SW480 (cell line): Measurements from ENCODE around the gene COLQ.

Experiments
- DNase-seq: peaks from one replicate; pipeline ENCODE4 v3.0.0-alpha.2; 2016; ENCODE audit warnings: low spot score

Gene COLQ

DNA sequence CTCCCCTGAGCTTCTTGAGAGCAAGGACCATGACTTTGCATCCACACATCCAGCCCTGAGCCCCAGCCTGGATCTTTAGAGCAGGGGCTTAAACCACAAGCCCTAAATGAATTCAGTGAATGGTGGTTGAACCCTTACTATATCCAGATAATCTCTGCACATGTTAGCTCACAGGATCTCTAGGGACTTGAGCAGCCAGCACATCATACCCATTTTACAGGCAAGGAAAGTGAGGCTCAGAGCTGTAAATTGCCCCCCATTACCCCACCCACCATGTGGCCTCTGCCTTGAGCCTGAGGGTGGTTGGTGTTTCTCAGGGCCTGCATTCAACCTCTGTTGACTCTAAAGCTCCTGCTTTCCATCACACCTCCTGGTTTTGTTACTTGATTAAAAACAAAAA lies 66.5 kb downstream of the COLQ start:
- DNase-seq: no peak

DNA sequence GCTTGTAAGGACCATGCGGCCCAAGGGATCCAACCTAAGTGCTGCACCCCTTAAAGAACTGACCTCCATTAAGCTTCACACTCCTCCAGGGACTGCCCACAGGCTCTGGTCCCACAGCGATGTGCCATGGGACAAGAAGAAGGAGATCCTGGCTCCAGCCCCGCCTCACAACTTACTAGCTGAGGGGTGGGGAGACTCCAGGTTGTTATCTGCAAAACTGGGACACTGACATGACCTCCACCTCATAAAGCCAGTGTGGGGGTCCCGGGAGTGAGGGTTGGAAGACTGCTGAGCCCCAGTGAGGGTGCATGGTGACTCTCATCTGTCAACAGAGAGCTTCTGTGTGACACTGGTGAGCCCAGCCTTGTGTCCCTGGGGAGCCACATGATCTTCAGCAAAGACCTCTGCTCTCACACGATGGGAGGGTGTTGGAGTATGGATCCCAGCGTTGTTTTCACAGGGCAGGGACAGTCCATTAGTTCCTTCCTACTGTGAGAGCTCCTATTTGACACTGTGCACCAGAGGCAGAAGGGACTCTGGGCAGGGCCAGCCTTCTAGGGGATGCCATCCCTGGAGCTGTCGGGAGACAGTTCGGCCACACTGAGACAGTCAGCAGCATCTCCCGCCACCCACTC lies 67.4 kb downstream of the COLQ start:
- DNase-seq: no peak

DNA sequence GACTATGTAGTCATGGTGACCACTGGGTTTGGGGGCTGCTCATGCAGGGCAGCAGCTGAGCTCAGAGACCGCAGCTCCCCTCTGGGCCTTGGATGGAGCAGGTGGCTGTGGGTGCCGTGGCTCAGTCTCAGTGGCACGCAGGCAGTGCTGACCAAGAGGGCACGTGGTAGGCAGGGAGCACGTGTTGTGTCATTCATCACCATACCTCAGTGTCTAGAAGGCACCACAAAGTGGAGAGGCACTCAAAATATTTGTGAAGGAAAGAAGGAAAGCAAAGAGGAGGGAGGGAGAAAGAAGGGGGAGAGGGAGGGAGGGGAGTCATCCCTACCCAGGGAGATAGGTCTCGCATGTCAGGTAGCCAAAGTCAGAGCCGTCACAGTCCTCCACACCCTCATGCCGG lies 68.0 kb downstream of the COLQ start:
- no peak for DNase-seq

DNA sequence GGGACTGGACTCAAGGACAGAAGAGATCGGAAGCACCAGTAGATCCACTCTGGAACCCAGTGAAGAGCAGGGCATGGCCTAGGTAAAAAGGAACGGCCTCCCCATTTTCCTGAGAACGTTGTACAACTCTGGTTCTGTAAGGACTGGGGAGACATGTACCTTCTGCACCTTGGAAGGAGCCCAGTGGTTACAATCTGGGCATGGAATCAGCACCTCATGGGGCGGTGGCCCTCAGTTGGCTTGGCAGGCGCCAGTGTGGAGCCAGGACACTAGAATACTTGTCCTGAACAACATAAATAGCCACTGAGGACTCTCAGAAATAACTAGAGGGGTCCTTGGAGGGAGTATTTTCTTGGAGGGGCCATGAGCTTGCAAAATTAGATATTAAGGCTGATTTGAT lies 68.5 kb downstream of the COLQ start:
- DNase-seq: no peak

DNA sequence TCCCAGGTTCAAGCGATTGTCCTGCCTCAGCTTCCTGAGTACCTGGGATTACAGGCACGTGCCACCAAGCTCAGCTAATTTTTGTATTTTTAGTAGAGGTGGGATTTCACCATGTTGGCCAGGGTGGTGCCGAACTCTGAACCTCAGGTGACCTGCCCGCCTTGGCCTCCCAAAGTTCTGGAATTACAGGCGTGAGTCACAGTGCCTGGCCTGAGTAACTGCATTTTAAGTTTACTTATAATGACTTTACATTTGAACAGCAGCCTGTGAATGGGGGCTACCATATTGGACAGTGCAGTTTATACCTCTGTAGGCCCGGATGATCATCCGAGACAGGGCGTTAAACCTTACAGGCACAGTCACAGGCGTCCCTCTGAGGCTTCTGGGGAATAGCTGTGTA lies 69.3 kb downstream of the COLQ start:
- no peak for DNase-seq

DNA sequence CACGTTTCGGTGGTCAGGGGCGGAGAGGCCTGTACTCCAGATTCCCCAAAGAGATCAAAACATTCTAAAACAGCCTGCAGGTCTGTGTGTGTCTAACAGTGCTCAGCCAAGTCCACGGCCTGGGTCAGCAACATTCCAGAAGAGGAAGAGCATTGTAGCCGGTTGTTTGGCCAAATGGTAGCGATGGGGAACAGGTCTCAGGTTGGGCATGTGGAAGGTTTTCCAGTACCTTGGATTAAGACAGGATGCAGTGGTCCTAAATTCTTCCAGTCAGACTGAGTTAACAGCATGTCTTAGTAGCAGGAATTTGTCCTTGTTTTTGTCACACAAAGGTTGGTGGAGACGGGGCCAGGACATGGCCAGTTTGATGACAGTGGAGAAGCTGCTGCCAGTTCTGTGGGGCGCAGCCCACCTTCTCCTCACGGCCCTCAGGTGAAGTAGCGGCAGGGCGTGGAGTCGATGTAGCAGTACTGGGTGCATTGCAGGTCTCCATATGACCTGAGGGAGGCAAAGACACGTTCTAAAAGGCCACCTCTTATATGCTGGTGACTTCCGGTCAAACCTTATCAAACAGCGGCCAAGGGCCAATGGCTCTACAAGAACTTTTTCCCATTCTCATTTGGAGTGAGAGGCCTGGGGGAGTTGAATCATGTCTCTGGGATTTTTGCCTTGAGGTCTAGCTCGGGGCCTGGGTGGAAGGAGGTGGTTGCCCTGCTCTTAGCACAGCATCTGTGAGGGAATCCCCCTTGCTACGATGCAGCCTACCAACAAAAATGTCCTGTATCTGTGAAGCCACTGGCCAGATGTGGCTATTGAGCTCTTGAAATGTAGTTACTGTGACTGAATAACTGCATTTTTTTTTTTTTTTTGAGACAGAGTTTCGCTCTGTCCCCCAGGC lies 70.0 kb downstream of the COLQ start:
- no peak for DNase-seq

DNA sequence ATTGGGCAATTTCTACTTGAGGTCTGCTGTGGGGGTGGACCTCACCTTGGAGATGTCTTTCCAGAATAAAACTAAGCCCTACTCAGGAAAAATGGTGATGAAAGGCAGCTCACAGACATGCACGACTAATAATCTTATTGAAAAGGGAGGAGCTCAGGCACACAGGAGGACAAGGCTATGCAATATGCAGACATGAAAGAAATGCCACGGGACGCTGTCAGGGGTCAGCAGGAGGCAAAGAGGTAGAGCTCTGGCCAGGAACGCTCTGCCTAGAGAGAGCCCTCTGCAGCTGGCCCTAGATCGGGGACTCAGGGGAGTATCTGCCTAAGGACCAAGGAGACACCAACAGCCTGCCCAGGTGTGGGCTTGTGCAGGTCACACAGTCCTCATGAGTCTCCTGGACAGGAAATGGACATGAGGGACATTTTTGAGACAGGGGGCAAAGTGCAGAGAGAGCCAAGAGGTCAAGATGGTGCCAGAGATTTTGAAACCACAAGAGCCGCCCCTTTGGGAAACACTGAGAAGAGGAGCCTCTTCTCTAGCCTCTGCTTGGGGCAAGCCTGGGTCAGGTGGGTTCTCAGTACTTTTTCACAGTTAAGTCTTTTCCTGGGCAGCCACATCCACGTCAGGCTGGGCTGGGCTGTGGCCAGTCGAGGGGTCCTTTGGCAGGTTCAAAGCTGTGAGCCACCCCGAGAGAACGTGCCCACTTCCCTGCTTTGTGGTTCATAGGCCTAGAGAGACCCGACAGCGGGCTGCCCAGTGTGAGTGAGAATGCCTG lies 70.9 kb downstream of the COLQ start:
- no peak for DNase-seq

DNA sequence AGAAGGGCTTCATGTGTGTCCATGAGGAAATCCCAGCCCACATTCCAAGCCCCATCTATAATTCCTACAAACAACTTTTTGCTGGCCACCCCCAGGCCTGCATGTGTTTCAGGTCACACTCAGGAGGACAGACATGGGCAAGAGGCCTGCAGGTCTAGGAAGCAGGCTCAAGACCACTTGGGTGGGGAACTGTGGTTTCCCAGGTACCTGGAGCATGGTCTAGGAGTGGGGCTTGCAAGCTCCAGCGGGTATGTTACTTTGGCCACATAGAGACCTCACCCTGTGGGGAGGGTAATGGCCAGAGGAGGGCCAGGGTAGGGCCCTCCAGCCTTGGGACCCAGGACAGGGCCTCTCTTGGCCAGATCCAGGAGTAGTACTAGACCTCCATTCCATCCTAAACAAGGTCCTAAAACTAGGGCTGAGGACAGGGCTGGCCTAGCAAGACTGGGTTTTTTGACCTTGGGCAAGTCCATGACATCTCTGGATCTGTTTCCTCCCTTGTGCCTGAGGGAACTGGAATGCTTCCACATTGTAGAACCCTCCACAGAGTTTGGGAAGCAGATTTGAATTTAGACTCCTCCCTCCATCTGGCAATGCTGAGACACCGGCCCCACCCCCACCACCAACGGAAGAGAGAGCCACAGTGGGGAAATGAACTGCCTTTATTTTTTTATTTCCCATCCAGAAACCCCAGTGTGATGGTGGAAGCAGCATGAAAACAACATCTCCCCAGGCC lies 71.8 kb downstream of the COLQ start:
- DNase-seq: no peak

DNA sequence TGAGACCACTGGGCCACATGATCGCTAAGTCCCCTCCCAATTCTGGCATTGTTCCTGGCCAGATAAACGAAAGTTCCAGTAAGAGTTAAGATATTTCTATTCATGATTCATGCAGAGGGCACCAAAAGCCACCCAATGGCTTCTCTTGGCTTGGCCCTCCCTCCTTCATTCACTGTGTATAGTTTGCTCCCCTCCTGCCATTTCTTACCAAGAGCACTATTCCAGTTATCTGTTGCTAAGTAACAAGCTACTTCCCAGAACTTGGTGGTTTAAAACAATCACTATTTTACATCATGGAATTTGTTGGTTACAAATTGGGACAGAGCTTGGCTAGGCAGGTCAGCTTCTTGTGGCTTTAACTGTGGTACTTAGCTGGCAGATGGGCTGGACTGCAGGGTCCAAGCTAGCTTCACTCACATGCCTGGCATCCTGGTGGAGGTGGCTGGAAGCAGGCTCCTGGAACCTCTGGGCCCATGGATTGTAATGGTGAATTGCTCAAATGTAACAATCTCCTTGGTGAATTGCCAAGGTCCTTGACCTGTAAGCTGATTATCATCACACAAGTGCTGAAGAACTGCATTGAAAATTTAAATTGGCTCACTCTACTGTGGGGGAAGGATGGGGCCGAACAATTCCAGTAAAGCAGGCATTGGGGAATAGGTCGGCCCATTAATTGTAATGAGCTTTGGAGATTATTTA lies 77.5 kb downstream of the COLQ start:
- DNase-seq: no peak

DNA sequence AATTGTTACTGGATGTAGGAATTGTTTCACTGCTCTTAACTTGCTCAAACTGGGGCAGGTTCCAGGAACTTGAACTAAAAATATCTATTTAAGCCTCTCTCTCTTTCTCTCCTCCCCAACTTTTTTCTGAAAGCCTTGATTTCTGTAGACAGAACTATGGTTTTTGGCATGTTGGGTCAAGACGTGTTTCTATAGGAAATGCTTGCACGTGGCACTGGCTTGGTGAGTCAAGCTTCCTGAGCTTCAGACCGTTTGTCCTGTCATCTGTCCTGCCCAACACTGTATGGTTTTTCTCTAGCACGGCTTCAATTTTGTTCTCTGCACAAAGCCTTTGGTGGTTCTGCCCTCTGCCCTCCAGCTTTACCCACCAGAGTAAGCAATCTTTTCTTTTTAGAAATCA lies 80.6 kb downstream of the COLQ start:
- DNase-seq: no peak

DNA sequence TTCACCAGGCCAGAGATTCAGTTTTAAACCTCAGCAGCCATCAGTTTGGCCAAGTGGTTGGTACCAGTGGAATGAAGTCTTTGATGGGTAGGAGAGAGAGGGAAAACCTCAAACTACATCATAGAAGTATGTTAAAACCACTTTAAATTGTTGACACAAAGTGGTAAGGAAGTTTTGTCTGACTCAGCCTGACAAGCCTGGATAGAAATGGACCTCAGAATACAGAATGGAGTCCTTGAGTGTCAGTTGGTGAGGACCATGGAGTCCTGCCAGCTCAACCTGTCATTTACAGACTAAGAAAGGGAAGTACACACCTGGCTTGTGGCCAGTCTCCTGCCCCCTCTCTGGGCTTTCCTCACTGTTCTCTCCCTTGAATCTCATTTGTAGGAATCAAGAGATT lies 82.0 kb downstream of the COLQ start:
- DNase-seq: no peak

DNA sequence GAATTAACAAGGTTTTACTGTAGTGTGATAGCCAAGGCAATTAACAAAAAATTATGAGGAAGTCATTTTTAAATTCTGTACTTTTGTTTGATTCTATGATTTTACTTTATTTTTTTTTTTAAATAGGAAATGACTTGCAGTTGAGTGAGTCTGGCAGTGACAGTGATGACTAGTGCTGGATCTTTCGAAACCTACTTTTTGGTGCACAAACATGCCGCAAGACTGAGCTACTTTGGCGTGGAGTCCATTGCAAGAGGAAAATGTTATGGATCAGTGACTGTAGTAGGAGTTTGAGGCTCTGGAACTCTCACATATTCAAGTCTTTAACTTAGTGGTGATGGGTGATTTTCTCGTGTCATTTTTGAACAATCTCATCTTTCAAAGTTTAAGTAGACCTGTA lies 82.5 kb downstream of the COLQ start:
- no peak for DNase-seq

DNA sequence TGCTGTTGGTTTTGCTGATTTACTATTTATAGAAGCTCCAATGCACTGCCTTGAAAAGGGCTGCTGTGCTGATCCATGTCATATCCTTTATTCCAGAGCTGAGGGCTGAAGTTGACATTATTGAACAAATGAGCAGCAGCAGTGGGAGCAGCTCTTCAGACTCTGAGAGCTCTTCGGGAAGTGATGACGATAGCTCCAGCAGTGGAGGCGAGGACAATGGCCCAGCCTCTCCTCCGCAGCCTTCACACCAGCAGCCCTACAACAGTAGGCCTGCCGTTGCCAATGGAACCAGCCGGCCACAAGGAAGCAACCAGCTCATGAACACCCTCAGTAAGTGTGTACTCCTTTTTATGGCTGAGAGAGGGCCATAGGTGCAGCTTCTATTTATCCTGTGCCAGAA lies 85.3 kb downstream of the COLQ start:
- DNase-seq: no peak

DNA sequence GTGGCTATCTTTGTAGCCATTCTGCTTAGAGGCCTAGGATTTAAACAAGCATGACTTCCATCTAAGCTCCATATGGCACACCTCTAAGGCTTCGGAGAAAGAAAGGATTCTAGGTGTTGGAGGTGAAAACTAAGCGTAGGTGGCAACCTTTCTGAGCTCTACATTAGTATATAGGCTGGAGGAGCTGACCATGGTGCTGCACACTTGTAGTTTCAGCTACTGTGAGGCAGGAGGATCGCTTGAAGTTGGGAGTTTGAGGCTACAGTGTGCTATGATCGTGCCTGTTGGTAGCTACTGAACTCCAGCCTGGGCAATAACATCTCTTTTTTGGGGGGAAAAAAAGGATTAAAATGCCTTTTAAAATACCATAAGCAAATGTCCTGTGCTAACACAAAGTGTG lies 86.8 kb downstream of the COLQ start:
- DNase-seq: no peak

DNA sequence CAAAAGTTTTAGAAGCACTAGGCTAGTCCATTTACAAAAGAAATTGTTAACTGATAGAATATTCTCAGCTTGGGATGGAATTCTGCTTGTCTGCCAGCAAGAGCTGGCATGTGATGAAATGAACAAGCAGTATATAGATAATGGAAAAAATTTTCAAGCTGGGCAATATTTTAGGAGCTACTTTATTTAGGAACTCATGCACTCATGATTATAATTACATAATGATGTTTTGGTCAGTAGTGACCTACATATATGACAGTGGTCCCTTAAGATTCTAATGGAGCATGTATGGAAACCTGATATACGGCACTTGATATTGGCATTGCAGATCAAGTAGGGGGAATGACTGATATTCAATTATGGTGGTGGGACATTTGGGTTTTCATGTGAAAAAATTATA lies 88.0 kb downstream of the COLQ start:
- DNase-seq: no peak

DNA sequence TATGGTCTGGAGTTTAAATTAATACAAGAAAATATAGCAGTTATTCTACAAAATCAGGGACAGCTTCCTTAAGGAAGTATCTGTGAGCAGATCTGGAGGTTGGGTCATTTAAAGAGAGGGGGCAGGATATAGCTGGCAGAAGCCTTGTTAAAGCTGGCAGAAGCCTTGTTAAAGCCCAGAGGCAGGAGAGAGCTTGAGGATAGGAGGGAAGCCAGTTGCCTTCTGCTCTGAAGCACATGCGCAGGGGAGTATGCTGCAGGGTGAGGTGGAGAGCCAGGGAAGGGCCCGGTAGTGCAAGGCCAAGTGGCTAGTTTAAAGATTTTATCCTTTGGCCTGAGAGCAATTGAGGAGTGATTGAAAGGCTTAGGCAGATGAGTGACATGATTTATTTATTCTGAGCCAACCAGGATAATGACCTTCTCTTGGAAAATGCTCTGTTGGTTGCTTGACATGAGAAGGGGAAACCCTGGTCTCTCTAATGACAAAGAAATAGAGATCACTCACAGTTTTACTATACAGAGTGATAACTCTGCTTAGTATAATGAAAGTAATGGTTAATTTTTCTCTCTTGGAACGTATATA lies 90.2 kb downstream of the COLQ start:
- DNase-seq: no peak

DNA sequence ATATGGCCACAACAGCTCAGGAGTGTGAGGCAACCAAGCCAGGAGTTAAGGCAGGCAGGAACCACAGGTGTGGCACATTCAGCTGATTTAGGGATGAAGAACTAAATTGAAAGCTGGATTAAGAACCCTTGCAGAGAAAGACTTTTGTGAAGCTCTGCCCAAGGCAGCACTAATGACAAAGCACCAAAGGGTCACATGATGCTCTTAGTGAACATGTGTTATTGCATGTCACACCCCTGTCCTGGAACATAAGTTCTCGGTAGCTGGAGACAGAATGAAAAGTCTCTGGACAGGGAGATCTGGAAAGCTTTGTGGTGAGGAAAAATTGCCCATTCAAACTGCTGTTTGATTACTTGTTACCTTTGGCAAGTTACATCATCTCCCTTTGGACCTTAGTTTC lies 90.9 kb downstream of the COLQ start:
- no peak for DNase-seq

DNA sequence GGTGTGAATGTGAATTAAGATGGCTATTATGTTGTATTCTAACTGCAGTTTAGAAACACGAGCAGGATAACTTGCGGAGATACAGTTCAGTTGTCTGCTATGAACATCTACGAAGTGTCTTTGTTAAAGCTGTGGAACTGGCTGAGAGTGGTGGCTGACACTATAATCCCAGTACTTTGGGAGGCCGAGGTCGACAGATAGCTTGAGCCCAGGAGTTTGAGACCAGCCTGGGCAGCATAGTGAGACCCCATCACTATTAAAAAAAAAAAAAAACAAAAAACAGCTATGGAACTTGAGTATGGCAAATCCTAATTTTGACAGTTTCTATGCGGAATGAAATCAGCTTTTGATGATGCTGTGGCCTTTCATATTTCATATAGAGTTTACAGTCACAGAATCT lies 92.4 kb downstream of the COLQ start:
- DNase-seq: no peak

DNA sequence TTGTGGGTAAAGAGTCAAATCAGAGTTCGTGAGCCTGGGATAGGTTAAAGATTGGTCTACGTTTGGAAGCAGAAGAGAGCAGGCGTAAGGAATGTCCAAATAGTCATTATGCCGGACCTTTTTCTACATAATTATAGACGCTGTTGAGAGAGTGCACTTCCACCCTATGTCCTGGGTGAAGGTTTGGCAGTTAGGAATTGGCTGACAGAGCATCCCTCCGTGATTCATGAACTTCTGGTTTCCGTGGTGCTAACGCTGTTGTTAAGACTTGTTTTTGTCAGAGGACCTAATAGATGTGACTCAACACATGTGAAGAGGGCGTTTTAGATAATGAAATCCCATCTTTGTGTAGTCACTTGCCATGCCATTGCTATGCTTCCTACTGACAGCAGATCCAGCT lies 93.0 kb downstream of the COLQ start:
- peak; percentile 16 for DNase-seq

DNA sequence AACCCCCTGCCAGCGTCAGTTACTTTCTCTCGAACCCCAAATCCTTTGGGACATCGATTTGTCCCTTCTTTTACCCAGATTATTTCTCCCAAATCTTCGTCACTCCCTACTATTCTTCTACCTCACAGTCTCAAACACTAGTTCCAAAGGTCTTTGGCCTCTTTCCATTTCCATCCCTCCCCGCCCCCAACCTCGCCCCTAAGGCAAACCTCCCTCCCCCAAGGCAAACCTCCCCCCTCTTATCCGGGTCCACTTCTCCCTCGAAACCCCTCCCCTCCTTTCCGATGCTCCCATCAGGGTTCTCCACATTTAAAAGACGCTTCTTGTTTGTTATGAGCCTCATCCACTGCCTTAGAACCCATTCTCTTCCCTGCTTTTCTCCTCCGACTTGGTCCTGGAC lies 93.5 kb downstream of the COLQ start:
- no peak for DNase-seq

DNA sequence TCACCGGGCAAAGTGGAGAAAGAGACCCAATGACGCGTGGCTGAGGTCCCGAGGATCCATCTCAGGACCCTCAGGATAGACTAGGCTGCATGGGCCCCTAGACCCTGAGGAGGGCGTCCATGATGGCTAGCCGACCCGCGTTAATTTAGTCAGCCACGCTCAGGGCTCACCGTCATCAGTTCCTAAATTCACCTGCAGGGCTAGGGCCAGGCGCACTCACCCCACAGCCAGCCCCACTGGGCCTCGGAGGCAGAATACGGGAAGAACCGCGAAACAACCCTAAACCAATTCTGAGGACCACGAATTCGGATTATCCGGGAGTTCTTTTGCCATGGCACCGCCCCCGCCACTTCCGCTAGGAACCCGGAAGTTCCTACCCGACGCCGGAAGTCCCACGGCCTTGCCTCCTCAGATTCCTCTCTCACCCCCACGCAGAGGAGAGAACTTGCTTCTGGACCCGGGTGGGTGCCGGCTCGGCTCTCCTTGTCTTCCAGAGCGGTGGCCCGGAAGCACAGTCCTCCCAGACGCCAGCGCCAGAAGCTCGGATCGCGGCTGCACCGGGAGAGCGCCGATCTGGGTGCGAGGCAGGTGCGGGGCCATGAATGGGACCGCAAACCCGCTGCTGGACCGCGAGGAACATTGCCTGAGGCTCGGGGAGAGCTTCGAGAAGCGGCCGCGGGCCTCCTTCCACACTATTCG lies 94.2 kb downstream of the COLQ start, which contains the start of the genes EAF1 and METTL6:
Gene EAF1 (plus strand): TSS at position 417 of the 699 bp plus-strand sequence. CDS start 182 bp downstream, at position 599.
Gene METTL6 (minus strand): TSS at position 363 of the 699 bp plus-strand sequence. CDS start 1,033 bp downstream, outside the sequence.
- peak; percentile 71 for DNase-seq
